ENCODE measurements around the gene SMARCA2.

DNA sequence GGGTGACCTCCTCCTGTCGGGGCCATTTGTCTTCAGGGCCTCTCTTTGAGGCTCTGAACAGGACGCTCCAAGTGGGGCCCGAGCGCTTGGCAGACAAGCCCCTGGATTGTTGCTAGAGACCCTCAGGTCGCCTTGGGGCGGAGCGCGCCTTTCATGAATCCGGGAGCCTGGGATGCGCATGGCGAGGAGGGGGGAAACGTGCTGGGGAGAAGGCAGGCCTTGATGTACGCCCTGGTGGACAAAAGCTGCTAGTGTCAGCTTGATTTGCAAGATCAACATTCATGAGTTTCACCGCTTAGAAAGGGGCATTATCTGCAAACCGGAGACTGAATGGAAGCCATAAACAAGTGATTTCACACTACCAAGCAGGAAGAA lies 226.3 kb downstream of the SMARCA2 start:
- TF ChIP-seq, protein P1, sequence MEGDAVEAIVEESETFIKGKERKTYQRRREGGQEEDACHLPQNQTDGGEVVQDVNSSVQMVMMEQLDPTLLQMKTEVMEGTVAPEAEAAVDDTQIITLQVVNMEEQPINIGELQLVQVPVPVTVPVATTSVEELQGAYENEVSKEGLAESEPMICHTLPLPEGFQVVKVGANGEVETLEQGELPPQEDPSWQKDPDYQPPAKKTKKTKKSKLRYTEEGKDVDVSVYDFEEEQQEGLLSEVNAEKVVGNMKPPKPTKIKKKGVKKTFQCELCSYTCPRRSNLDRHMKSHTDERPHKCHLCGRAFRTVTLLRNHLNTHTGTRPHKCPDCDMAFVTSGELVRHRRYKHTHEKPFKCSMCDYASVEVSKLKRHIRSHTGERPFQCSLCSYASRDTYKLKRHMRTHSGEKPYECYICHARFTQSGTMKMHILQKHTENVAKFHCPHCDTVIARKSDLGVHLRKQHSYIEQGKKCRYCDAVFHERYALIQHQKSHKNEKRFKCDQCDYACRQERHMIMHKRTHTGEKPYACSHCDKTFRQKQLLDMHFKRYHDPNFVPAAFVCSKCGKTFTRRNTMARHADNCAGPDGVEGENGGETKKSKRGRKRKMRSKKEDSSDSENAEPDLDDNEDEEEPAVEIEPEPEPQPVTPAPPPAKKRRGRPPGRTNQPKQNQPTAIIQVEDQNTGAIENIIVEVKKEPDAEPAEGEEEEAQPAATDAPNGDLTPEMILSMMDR (IDR thresholded peaks at IDR 0.05) = peak in 1 of 3 experiments; percentile 18
- no peak for TF ChIP-seq POLR2A (IDR thresholded peaks at IDR 0.05)

All from testis (tissue), 2 donors.